Measurements from ENCODE around the gene PSMD1. TPM values are rescaled to one million over a fixed set of nuclear protein-coding genes. Genes with fewer than 3 reads are reported as not detected.

The PSMD1 gene
- total RNA-seq, 4 donors from 2014 or later: 53.9 to 86.9 (median 64.4) TPM

- TF ChIP-seq, protein P1, sequence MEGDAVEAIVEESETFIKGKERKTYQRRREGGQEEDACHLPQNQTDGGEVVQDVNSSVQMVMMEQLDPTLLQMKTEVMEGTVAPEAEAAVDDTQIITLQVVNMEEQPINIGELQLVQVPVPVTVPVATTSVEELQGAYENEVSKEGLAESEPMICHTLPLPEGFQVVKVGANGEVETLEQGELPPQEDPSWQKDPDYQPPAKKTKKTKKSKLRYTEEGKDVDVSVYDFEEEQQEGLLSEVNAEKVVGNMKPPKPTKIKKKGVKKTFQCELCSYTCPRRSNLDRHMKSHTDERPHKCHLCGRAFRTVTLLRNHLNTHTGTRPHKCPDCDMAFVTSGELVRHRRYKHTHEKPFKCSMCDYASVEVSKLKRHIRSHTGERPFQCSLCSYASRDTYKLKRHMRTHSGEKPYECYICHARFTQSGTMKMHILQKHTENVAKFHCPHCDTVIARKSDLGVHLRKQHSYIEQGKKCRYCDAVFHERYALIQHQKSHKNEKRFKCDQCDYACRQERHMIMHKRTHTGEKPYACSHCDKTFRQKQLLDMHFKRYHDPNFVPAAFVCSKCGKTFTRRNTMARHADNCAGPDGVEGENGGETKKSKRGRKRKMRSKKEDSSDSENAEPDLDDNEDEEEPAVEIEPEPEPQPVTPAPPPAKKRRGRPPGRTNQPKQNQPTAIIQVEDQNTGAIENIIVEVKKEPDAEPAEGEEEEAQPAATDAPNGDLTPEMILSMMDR (IDR thresholded peaks at IDR 0.05; ENCODE audit: low read depth): no peak
These were observed 73.8 kb downstream of the PSMD1 start for GRCh38 chr2:231130336-231131056.

- TF ChIP-seq, protein P1 (IDR thresholded peaks at IDR 0.05; ENCODE audit: low read depth): no peak
These were observed 75.5 kb downstream of the PSMD1 start for GRCh38 chr2:231132129-231132528.

DNA sequence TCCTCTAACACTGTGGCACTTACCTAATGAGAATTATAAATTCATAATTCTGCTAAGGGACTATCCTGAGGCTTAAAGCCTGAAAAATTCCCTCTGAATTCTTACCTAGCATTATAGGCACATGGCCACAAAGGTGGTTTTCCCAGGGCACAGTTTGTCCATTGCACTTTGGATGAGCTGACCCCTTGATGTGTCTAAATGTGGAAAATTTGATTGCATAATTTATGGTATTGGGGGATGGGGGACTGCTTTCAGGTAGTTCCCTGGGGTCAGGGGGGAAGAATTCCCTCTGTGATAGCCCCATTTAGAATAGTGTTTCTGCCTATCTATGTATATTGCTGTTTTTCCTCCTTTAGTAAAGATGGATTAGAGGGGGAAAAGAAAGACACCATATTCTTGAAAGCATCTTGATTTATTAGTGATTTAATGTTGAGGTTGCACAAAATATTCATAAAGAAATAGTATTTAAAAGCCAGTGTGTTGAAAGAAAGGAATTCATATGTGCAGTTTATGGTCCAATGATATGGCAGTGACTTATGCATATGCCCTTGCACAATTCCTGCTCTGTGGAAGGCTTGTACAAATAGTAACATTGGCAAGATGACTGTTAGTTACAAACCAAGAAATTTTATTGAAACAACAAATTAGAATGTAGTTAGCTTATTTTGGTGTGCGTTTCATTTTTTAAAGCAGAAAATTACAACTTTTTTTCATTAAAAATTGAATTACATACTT, 76.9 kb downstream of the PSMD1 start:
- TF ChIP-seq, protein P1 (IDR thresholded peaks at IDR 0.05; ENCODE audit: low read depth): no peak

GRCh38 chr2:231134910-231135655, 78.4 kb downstream of the PSMD1 start:
- TF ChIP-seq, protein P1 (IDR thresholded peaks at IDR 0.05; ENCODE audit: low read depth): no peak

GRCh38 chr2:231138699-231139098, 82.0 kb downstream of the PSMD1 start:
- TF ChIP-seq, protein P1 (IDR thresholded peaks at IDR 0.05; ENCODE audit: low read depth): no peak

DNA sequence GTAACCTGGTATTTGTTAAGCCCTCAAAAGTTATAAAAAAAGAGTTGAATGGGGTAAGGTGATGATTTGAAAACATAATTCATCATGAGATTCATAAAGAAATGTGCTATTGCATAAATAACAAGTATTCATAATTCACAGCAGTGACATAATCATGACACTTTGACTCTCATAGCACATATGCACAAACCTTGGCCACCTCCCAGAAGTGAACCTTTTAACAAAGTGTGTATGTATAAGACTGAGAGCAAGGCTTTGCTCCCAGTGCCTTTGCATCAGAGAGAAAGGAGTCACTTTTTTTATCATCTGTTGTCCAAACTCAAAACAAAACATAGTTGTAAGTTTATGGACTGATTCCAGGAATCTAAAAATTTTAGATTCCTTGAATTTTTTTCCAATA, 83.1 kb downstream of the PSMD1 start:
- TF ChIP-seq, protein P1 (IDR thresholded peaks at IDR 0.05; ENCODE audit: low read depth): no peak

- TF ChIP-seq, protein P1 (IDR thresholded peaks at IDR 0.05; ENCODE audit: low read depth): no peak
These were observed 88.2 kb downstream of the PSMD1 start for GRCh38 chr2:231144896-231145295.
